22Rv1 (cell line): ENCODE data around the gene IQCM.

Source experiments
- CTCF ChIP-seq: fragments of 450-650 bp; IDR thresholded peaks from 2 replicates; pipeline ENCODE4 v1.5.1; 2017; ENCODE audit warnings: mild to moderate bottlenecking
- ZFX ChIP-seq: fragments of 450-650 bp; IDR thresholded peaks from 2 replicates; pipeline ENCODE4 v1.6.1; 2017; ENCODE audit warnings: antibody characterized with exemption, borderline replicate concordance

GRCh38 chr4:149790172-149790907, 25.3 kb downstream of the IQCM start:
- TF ChIP-seq CTCF (no peak), ZFX (no peak)
